ENCODE measurements around the gene PATJ.

DNA sequence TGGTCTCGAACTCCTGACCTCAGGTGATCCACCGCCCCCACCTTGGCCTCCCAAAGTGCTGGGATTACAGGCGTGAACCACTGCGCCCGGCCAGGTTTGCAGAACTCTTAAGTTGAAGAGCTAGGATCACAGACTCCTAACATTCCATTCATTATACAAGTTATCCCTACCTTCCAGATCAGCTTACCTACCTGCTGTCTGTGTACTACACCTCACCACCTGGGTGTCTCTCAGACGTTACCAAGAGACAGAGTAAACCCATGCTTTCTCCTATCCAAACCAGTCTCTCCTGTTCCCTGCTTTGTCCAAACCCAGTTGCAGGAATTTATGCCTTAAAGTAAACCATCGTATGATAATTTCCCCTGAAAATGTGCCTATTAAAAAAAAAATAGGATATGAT is 329.4 kb downstream of the PATJ start:
- TF ChIP-seq, protein P1, sequence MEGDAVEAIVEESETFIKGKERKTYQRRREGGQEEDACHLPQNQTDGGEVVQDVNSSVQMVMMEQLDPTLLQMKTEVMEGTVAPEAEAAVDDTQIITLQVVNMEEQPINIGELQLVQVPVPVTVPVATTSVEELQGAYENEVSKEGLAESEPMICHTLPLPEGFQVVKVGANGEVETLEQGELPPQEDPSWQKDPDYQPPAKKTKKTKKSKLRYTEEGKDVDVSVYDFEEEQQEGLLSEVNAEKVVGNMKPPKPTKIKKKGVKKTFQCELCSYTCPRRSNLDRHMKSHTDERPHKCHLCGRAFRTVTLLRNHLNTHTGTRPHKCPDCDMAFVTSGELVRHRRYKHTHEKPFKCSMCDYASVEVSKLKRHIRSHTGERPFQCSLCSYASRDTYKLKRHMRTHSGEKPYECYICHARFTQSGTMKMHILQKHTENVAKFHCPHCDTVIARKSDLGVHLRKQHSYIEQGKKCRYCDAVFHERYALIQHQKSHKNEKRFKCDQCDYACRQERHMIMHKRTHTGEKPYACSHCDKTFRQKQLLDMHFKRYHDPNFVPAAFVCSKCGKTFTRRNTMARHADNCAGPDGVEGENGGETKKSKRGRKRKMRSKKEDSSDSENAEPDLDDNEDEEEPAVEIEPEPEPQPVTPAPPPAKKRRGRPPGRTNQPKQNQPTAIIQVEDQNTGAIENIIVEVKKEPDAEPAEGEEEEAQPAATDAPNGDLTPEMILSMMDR (IDR thresholded peaks at IDR 0.05): no peak
- no peak for TF ChIP-seq POLR2A (IDR thresholded peaks at IDR 0.05)

Measured in testis (tissue), 2 donors.